H9 (cell line): Measurements from ENCODE around the gene PDZK1IP1. TPM values are rescaled to one million over a fixed set of nuclear protein-coding genes. Genes with fewer than 3 reads are reported as not detected.
"Not testable (repeated sequence)": the region's sequence is repeated elsewhere in the genome, so short reads cannot be mapped to it uniquely, and the experiment has no call there.

Experiments
- DNase-seq: peaks from one replicate; pipeline ENCODE4 v3.0.0-alpha.2; 2017
- H2AFZ ChIP-seq: one replicate; pipeline ENCODE4 v1.6.1; 2013; ENCODE audit warnings: mild to moderate bottlenecking, low read length, control low read depth, moderate library complexity
- H2AK5ac ChIP-seq: 2 replicates; pipeline ENCODE4 v1.6.1; 2013; ENCODE audit warnings: low read length, control low read depth, mixed read lengths; ENCODE audit not compliant: insufficient read length
- H2BK120ac ChIP-seq: one replicate; pipeline ENCODE4 v1.6.1; 2013; ENCODE audit warnings: low read depth, mild to moderate bottlenecking, low read length, control low read depth, inconsistent platforms; ENCODE audit not compliant: poor library complexity, severe bottlenecking
- H2BK12ac ChIP-seq: 2 replicates; pipeline ENCODE4 v1.6.1; 2013; ENCODE audit warnings: low read length, control low read depth, mixed read lengths, low read depth; ENCODE audit not compliant: insufficient read length
- H2BK15ac ChIP-seq: 2 replicates; pipeline ENCODE4 v1.6.1; 2013; ENCODE audit warnings: low read depth, low read length, control low read depth
- H2BK20ac ChIP-seq: one replicate; pipeline ENCODE4 v1.6.1; 2013; ENCODE audit warnings: low read depth, mild to moderate bottlenecking, low read length, control low read depth, inconsistent platforms; ENCODE audit not compliant: poor library complexity, severe bottlenecking
- H2BK5ac ChIP-seq: 2 replicates; pipeline ENCODE4 v1.6.1; 2013; ENCODE audit warnings: low read length, control low read depth, mixed read lengths; ENCODE audit not compliant: insufficient read length
- H3K14ac ChIP-seq: 2 replicates; pipeline ENCODE4 v1.6.1; 2013; ENCODE audit warnings: low read length, control low read depth; ENCODE audit not compliant: insufficient read depth
- H3K18ac ChIP-seq: 2 replicates; pipeline ENCODE4 v1.6.1; 2013; ENCODE audit warnings: low read depth, mild to moderate bottlenecking, mixed read lengths, low read length, control low read depth; ENCODE audit not compliant: insufficient read length
- H3K23ac ChIP-seq: 2 replicates; pipeline ENCODE4 v1.6.1; 2013; ENCODE audit warnings: low read length, control low read depth, mixed read lengths, low read depth; ENCODE audit not compliant: insufficient read length
- H3K23me2 ChIP-seq: 2 replicates; pipeline ENCODE4 v1.6.1; 2013; ENCODE audit warnings: low read depth, mild to moderate bottlenecking, mixed read lengths, low read length, control low read depth; ENCODE audit not compliant: insufficient read length, poor library complexity, severe bottlenecking
- H3K27ac ChIP-seq: 2 replicates; pipeline ENCODE4 v1.5.1; 2013; ENCODE audit warnings: low read length, control low read depth, mixed read lengths, low read depth; ENCODE audit not compliant: insufficient read length
- H3K27me3 ChIP-seq: 2 replicates; pipeline ENCODE4 v1.6.1; 2013; ENCODE audit warnings: low read length, control low read depth, inconsistent platforms; ENCODE audit not compliant: insufficient read depth
- H3K4ac ChIP-seq: 2 replicates; pipeline ENCODE4 v1.6.1; 2013; ENCODE audit warnings: low read depth, mild to moderate bottlenecking, control low read depth, inconsistent platforms, low read length, moderate library complexity
- H3K4me1 ChIP-seq: 2 replicates; pipeline ENCODE4 v1.6.1; 2013; ENCODE audit warnings: low read length, control low read depth, inconsistent platforms; ENCODE audit not compliant: insufficient read depth
- H3K4me2 ChIP-seq: 2 replicates; pipeline ENCODE4 v1.6.1; 2013; ENCODE audit warnings: low read length, control low read depth, mixed read lengths; ENCODE audit not compliant: insufficient read length, insufficient read depth
- H3K56ac ChIP-seq: 2 replicates; pipeline ENCODE4 v1.6.1; 2013; ENCODE audit warnings: low read depth, mild to moderate bottlenecking, mixed read lengths, low read length, control low read depth; ENCODE audit not compliant: insufficient read length
- H3K79me1 ChIP-seq: 2 replicates; pipeline ENCODE4 v1.6.1; 2013; ENCODE audit warnings: low read depth, mild to moderate bottlenecking, moderate library complexity, low read length, control low read depth, inconsistent platforms; ENCODE audit not compliant: insufficient read depth, poor library complexity, severe bottlenecking
- H3K79me2 ChIP-seq: 2 replicates; pipeline ENCODE4 v1.6.1; 2013; ENCODE audit warnings: low read length, control low read depth, inconsistent platforms; ENCODE audit not compliant: insufficient read depth
- H3K9ac ChIP-seq: 2 replicates; pipeline ENCODE4 v1.6.1; 2013; ENCODE audit warnings: low read length, control low read depth, mixed read lengths; ENCODE audit not compliant: insufficient read length; ENCODE audit errors: extremely low read depth
- H3K9me3 ChIP-seq: one replicate; pipeline ENCODE4 v1.6.1; 2013; ENCODE audit warnings: low read depth, low read length, inconsistent platforms; ENCODE audit not compliant: control insufficient read depth
- H3T11ph ChIP-seq: one replicate; pipeline ENCODE4 v1.6.1; 2013; ENCODE audit warnings: mild to moderate bottlenecking, low read length, control low read depth, inconsistent platforms
- H4K20me1 ChIP-seq: one replicate; pipeline ENCODE4 v1.6.1; 2013; ENCODE audit not compliant: control insufficient read depth, insufficient read length, insufficient read depth
- H4K5ac ChIP-seq: 2 replicates; pipeline ENCODE4 v1.6.1; 2013; ENCODE audit warnings: low read depth, mild to moderate bottlenecking, mixed read lengths, low read length, control low read depth; ENCODE audit not compliant: insufficient read length
- H4K8ac ChIP-seq: replicated peaks from 2 replicates; pipeline ENCODE4 v1.6.1; 2013; ENCODE audit warnings: low read length, control low read depth, mixed read lengths, low read depth; ENCODE audit not compliant: insufficient read length
- H4K91ac ChIP-seq: 2 replicates; pipeline ENCODE4 v1.6.1; 2013; ENCODE audit warnings: low read depth, mild to moderate bottlenecking, moderate library complexity, mixed read lengths, low read length, control low read depth; ENCODE audit not compliant: insufficient read length
- H3K27ac Mint-ChIP-seq, 3 experiments: 2 replicates in 2 of 3; 3 replicates in 1 of 3; pipeline ENCODE4 v1.8.0; 2020 to 2021; ENCODE audit warnings: mixed read lengths in 3 of 3, mild to moderate bottlenecking in 1 of 3, moderate library complexity in 1 of 3
- H3K27me3 Mint-ChIP-seq: 2 replicates; pipeline ENCODE4 v1.8.0; 2021; ENCODE audit warnings: low read depth, mild to moderate bottlenecking, moderate library complexity, mixed read lengths
- H3K36me3 Mint-ChIP-seq, 3 experiments: 2 replicates in 2 of 3; 3 replicates in 1 of 3; pipeline ENCODE4 v1.8.0; 2020 to 2021; ENCODE audit warnings: low read depth in 3 of 3, mixed read lengths in 3 of 3; ENCODE audit not compliant: insufficient read depth in 1 of 3
- H3K4me1 Mint-ChIP-seq, 2 experiments: 2 replicates each; pipeline ENCODE4 v1.8.0; 2020; ENCODE audit warnings: mixed read lengths in 2 of 2
- H3K4me3 Mint-ChIP-seq, 2 experiments: 2 replicates in 1 of 2; 3 replicates in 1 of 2; pipeline ENCODE4 v1.8.0; 2020 to 2021; ENCODE audit warnings: mild to moderate bottlenecking in 2 of 2, mixed read lengths in 2 of 2, moderate library complexity in 1 of 2
- H3K9me3 Mint-ChIP-seq, 2 experiments: 2 replicates in 1 of 2; 3 replicates in 1 of 2; pipeline ENCODE4 v1.8.0; 2020; ENCODE audit warnings: mild to moderate bottlenecking in 2 of 2, mixed read lengths in 2 of 2, moderate library complexity in 1 of 2
- CTCF ChIP-seq: fragments of 200-600 bp; sonication (generic); conservative IDR thresholded peaks from 3 replicates; pipeline ENCODE4 v1.8.0; 2021; ENCODE audit warnings: antibody characterized with exemption, mild to moderate bottlenecking
- WGBS: extraction: QIAGEN DNeasy Blood & Tissue Kit; methylation state at CpG from one replicate; pipeline ENCODE4 v1.1.7; 2013; ENCODE audit warnings: missing lambda C conversion rate, low lambda C conversion rate, mixed read lengths; ENCODE audit not compliant: insufficient read length; ENCODE audit errors: extremely low coverage; 5-methylcytosine and 5-hydroxymethylcytosine counted together
- total RNA-seq: library from RNA; stranded (reverse); gene quantifications from 2 replicates; pipeline ENCODE4 v1.2.1, GENCODE V29; 2021

PDZK1IP1 gene
- total RNA-seq, 1 experiment from 2014 or later: not detected

- Histone ChIP-seq H3K27me3 (no peaks in the 10 kb centered on the region), H2BK5ac (no peak overlapping the region), H3K79me1 (no peaks in the 10 kb centered on the region), H3K4me1 (no peaks in the 10 kb centered on the region), H3K4ac (no peak overlapping the region), H3T11ph (no peak overlapping the region), H3K79me2 (no peaks in the 10 kb centered on the region), H4K20me1 (no peaks in the 10 kb centered on the region), H2BK20ac (no peak overlapping the region), H3K18ac (no peak overlapping the region), H3K14ac (no peak overlapping the region), H3K4me2 (no peak overlapping the region), H2BK15ac (no peak overlapping the region), H2AFZ (no peak overlapping the region), H3K9ac (no peak overlapping the region), H2BK120ac (no peak overlapping the region), H4K91ac (no peak overlapping the region), H2AK5ac (no peak overlapping the region), H3K27ac (no peak overlapping the region), H2BK12ac (no peak overlapping the region), H3K23me2 (no peaks in the 10 kb centered on the region), H3K9me3 (no peaks in the 10 kb centered on the region), H3K23ac (no peak overlapping the region), H4K8ac (no peak overlapping the region), H3K56ac (no peak overlapping the region), H4K5ac (no peak overlapping the region)
- WGBS: no CpG with 5 or more reads among the region's 6 CpGs
- TF ChIP-seq CTCF: peak; percentile 32; the same call in 1 of the 3 replicates
- Mint-ChIP-seq H3K36me3 (no peaks in the 10 kb centered on the region), H3K4me3 (no peak overlapping the region), H3K27ac (peak overlapping the region in 1 of 3 experiments; percentile 72; a peak in 1 of 7 replicates), H3K27me3 (peaks cover 2% of the 10 kb centered on the region), H3K4me1 (peaks cover 5 to 10% of the 10 kb centered on the region in 2 experiments; a peak in 3 of 4 replicates), H3K9me3 (no peaks in the 10 kb centered on the region; a peak in 1 of 5 replicates)
- no peak for DNase-seq
Measured at GRCh38 chr1:47147047-47147785, 42.6 kb downstream of the PDZK1IP1 start.

- not testable (repeated sequence) for H3K4ac ChIP-seq, H4K20me1 ChIP-seq, H2BK15ac ChIP-seq, H3K4me2 ChIP-seq, H2BK120ac ChIP-seq, H4K5ac ChIP-seq, H3K79me1 ChIP-seq, H3K27ac ChIP-seq, H3K9me3 Mint-ChIP-seq, H3K36me3 Mint-ChIP-seq, H3K79me2 ChIP-seq, H2AK5ac ChIP-seq, H4K91ac ChIP-seq, H3K4me3 Mint-ChIP-seq, H3K56ac ChIP-seq, H2BK12ac ChIP-seq, H3K14ac ChIP-seq, H3K27me3 Mint-ChIP-seq, H3K23me2 ChIP-seq, H3K9me3 ChIP-seq, H3K9ac ChIP-seq, H2BK20ac ChIP-seq, H4K8ac ChIP-seq, H3K27me3 ChIP-seq, H2BK5ac ChIP-seq, H3T11ph ChIP-seq, H3K23ac ChIP-seq, DNase-seq, H2AFZ ChIP-seq, H3K27ac Mint-ChIP-seq, H3K4me1 ChIP-seq, H3K18ac ChIP-seq
- peaks cover 5 to 10% of the 10 kb centered on the region in 2 experiments; a peak in 3 of 4 replicates for H3K4me1 Mint-ChIP-seq
- WGBS: no CpG with 5 or more reads among the region's 1 CpG
Measured at GRCh38 chr1:47146495-47146894, 43.3 kb downstream of the PDZK1IP1 start.
